ENCODE data around the gene SFT2D1.
"Not testable (repeated sequence)": the region's sequence is repeated elsewhere in the genome, so short reads cannot be mapped to it uniquely, and the experiment has no call there.

Gene SFT2D1

GRCh38 chr6:166383802-166384363 is 41.5 kb upstream of the SFT2D1 start:
- peak; percentile 13 for TF ChIP-seq CTCF (IDR thresholded peaks at IDR 0.05; ENCODE audit: control insufficient read depth, insufficient read depth, low read depth, low read length, missing control alignments)
- peak overlapping the region; percentile 84 for H3K4me3 ChIP-seq (ENCODE audit: control insufficient read depth, low read depth, low read length)
- DNase-seq (ENCODE audit: low read depth): not testable (repeated sequence)

DNA sequence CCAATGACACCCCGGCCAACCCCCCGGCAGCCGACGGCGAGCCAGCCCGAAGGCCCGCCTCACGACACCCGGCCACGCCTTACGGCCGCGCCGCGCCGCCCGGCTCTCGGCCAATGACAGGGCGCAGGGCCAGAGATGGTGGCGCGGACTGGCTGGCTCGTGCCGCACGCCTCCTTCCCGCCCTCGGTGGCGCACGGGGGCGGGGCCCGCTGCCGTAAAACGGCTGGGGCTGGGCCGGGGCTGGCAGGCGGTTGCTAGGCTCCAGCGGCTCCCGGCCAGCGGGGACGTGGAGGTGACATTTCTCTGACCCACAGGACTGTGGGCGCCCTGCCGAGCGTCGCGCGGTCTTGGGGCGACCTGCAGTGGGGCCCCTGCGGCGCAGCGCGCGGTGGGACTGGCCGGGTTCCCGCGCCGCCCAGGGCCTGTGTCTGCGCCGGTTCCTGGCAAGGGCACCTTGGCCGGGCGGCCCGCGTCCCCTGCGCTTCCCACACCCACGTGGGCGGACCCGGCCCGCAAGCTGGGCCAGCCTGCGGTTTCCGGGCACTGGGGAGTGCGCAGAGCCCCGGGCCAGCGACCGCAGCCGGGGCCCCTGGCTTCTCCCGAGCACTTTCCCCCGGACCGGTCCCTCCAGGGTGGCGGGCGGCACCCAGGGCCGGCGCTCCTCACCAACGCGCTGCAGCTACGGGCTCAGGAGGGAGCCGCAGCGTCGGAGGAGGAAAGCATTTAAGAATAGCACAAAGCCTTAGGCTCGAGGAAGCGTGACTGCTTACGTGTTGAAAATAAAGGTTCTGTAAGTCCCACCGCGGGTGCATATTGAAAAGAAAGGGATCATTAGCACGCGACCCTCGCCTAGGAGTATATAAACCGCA is 40.8 kb upstream of the SFT2D1 start, which contains the start of gene MPC1:
MPC1 (minus strand) TSS at position 8 of the 869 bp plus-strand sequence. CDS start 64 bp downstream, outside the sequence.
- H3K4me3 ChIP-seq (ENCODE audit: control insufficient read depth, low read depth, low read length): peak within 1 kb of the TSS; percentile 84
- no peak for TF ChIP-seq CTCF (IDR thresholded peaks at IDR 0.05; ENCODE audit: control insufficient read depth, insufficient read depth, low read depth, low read length, missing control alignments)

DNA sequence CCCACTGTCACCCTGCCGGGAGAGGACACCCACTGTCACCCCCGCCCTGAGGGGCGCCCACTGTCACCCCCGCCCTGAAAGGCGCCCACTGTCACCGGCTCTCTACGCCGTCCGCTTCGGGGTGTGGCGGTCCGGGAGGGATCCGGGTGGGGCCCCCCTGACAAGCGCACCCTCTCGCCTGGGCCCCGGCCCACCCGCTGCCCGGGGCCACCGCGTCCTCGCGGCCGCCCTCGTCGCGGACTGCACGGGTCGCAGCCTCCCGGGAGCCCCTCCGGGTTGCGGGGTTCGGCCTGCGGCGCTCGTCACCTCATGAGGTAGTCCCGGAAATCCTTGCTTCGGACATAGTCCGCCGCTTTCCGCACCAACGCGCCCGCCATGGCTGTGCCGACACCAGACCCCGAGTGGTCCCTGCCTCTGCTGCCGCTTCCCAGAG is 40.2 kb upstream of the SFT2D1 start:
- DNase-seq (ENCODE audit: low read depth): no peak
- H3K4me3 ChIP-seq (ENCODE audit: control insufficient read depth, low read depth, low read length): peak overlapping the region; percentile 84
- TF ChIP-seq CTCF (IDR thresholded peaks at IDR 0.05; ENCODE audit: control insufficient read depth, insufficient read depth, low read depth, low read length, missing control alignments): no peak

More for the DNA sequence above, 40.8 kb upstream of the SFT2D1 start, which contains the start of gene MPC1:
- DNase-seq (ENCODE audit: low read depth): peak; percentile 74

DNA sequence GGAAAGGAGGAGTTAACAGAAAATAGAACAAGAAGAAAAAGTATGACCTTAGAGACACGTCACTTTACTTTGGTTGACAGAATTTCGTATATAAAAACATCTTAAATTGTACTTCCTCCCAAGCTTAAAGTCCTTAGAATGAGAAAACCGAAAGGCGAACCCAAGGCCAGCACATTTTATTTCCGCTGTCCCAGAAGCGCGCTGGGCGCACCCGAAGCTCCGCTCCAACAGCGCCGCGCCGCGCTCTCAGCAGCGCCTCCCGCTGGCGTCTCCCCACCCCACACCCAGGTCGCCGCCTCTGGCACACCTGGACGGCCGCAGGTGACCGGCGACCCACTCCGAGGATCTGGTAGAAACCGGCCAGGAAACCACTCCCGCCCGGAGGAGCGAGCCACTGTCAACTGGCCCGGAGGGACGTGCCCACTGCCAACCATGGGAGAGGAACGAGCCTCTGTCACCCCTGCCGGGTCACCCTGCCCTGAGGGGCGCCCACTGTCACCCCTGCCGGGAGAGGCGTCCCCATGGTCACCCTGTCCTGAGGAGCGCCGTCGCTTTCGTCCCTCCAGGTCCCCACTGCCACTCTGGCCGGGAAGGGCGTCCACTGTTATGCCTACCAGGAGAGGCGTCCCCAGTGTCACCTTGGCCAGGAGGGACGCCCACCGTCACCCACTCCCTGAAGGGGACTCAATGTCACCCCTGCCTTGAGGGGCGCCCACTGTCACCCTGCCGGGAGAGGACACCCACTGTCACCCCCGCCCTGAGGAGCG is 39.6 kb upstream of the SFT2D1 start:
- no peak for DNase-seq (ENCODE audit: low read depth)
- peak; percentile 66 for TF ChIP-seq CTCF (IDR thresholded peaks at IDR 0.05; ENCODE audit: control insufficient read depth, insufficient read depth, low read depth, low read length, missing control alignments)
- peak overlapping the region; percentile 84 for H3K4me3 ChIP-seq (ENCODE audit: control insufficient read depth, low read depth, low read length)

- TF ChIP-seq CTCF (IDR thresholded peaks at IDR 0.05; ENCODE audit: control insufficient read depth, insufficient read depth, low read depth, low read length, missing control alignments): no peak
- no peak for DNase-seq (ENCODE audit: low read depth)
- peak overlapping the region; percentile 84 for H3K4me3 ChIP-seq (ENCODE audit: control insufficient read depth, low read depth, low read length)
Measured at GRCh38 chr6:166381381-166381732, 39.0 kb upstream of the SFT2D1 start.

GRCh38 chr6:166379800-166380199 is 37.5 kb upstream of the SFT2D1 start:
- no peak for TF ChIP-seq CTCF (IDR thresholded peaks at IDR 0.05; ENCODE audit: control insufficient read depth, insufficient read depth, low read depth, low read length, missing control alignments)
- H3K4me3 ChIP-seq (ENCODE audit: control insufficient read depth, low read depth, low read length): no peak overlapping the region
- no peak for DNase-seq (ENCODE audit: low read depth)

Data from AG09309 (cell line).